SK-N-SH treated with all-trans-retinoic acid at 6 μM for 48 hours (cell line): ENCODE measurements around the gene KLK5.

Experiments used
- ATAC-seq: fragments of 200-7000 bp; cut with Tn5 transposase; 3 replicates; pipeline ENCODE4 v1.9.1; 2020; ENCODE audit warnings: mild to moderate bottlenecking, moderate library complexity
- ARNTL ChIP-seq: fragments of 450-650 bp; formaldehyde crosslinking; IDR thresholded peaks from 2 replicates; pipeline ENCODE4 v1.5.0; 2020; ENCODE audit warnings: low read depth, mild to moderate bottlenecking, moderate library complexity, borderline replicate concordance
- BACH2 ChIP-seq: fragments of 250-450 bp; sonication (Bioruptor Pico); IDR thresholded peaks from 2 replicates; pipeline ENCODE4 v1.9.0; 2021; ENCODE audit warnings: mild to moderate bottlenecking, borderline replicate concordance
- CSDC2 ChIP-seq: fragments of 250-450 bp; sonication (Bioruptor Pico); IDR thresholded peaks from 2 replicates; pipeline ENCODE4 v1.5.0; 2020; ENCODE audit warnings: mild to moderate bottlenecking, moderate library complexity
- ESRRG ChIP-seq: fragments of 250-450 bp; sonication (Bioruptor Pico); IDR thresholded peaks from 2 replicates; pipeline ENCODE4 v1.6.1; 2021; ENCODE audit warnings: mild to moderate bottlenecking
- GLIS3 ChIP-seq: fragments of 250-450 bp; sonication (Bioruptor Pico); IDR thresholded peaks from 2 replicates; pipeline ENCODE4 v1.5.0; 2020; ENCODE audit warnings: mild to moderate bottlenecking, moderate library complexity
- ISL1 ChIP-seq: fragments of 250-450 bp; sonication (Bioruptor Pico); IDR thresholded peaks from 2 replicates; pipeline ENCODE4 v2.1.2; 2022; ENCODE audit warnings: mild to moderate bottlenecking, moderate library complexity
- OSR1 ChIP-seq: fragments of 250-450 bp; sonication (Bioruptor Pico); IDR thresholded peaks from 2 replicates; pipeline ENCODE4 v1.8.0; 2022; ENCODE audit warnings: moderate library complexity, mild to moderate bottlenecking, inconsistent platforms
- PPARA ChIP-seq: fragments of 250-450 bp; sonication (Bioruptor Pico); IDR thresholded peaks from 2 replicates; pipeline ENCODE4 v1.5.0; 2020; ENCODE audit warnings: mild to moderate bottlenecking, borderline replicate concordance
- RARB ChIP-seq: fragments of 250-450 bp; sonication (Bioruptor Pico); IDR thresholded peaks from 2 replicates; pipeline ENCODE4 v1.8.0; 2021; ENCODE audit warnings: mild to moderate bottlenecking, moderate library complexity
- TCF4 ChIP-seq: fragments of 250-450 bp; sonication (Bioruptor Pico); IDR thresholded peaks from 2 replicates; pipeline ENCODE4 v1.8.0; 2021; ENCODE audit warnings: mild to moderate bottlenecking, moderate library complexity, borderline replicate concordance
- TOX ChIP-seq: fragments of 250-450 bp; sonication (Bioruptor Pico); IDR thresholded peaks from 2 replicates; pipeline ENCODE4 v1.8.0; 2021; ENCODE audit warnings: mild to moderate bottlenecking, moderate library complexity, borderline replicate concordance
- ZFP30 ChIP-seq: fragments of 450-650 bp; formaldehyde crosslinking; IDR thresholded peaks from 2 replicates; pipeline ENCODE4 v1.5.0; 2022; ENCODE audit warnings: mild to moderate bottlenecking, moderate library complexity
- ZNF565 ChIP-seq: fragments of 450-650 bp; formaldehyde crosslinking; conservative IDR thresholded peaks from 2 replicates; pipeline ENCODE4 v1.5.0; 2020; ENCODE audit warnings: low read depth, mild to moderate bottlenecking, moderate library complexity
- ZNF70 ChIP-seq: fragments of 450-650 bp; formaldehyde crosslinking; IDR thresholded peaks from 2 replicates; pipeline ENCODE4 v1.5.0; 2020; ENCODE audit warnings: mild to moderate bottlenecking, moderate library complexity
- ZNF8 ChIP-seq: fragments of 450-650 bp; formaldehyde crosslinking; IDR thresholded peaks from 2 replicates; pipeline ENCODE4 v1.5.0; 2020; ENCODE audit warnings: mild to moderate bottlenecking, moderate library complexity
- TF ChIP-seq, protein P1 (sequence below): fragments of 250-450 bp; sonication (Bioruptor Pico); IDR thresholded peaks from 2 replicates; pipeline ENCODE4 v1.5.0; 2020; ENCODE audit warnings: mild to moderate bottlenecking, moderate library complexity
- TF ChIP-seq, protein P2 (sequence below): fragments of 250-450 bp; sonication (Bioruptor Pico); IDR thresholded peaks from 2 replicates; pipeline ENCODE4 v1.5.1; 2021; ENCODE audit warnings: mild to moderate bottlenecking, moderate library complexity
- TF ChIP-seq, protein P3 (sequence below): fragments of 250-450 bp; sonication (Bioruptor Pico); IDR thresholded peaks from 2 replicates; pipeline ENCODE4 v1.5.1; 2020; ENCODE audit warnings: low read depth, mild to moderate bottlenecking, moderate library complexity
- TF ChIP-seq, protein P4 (sequence below): fragments of 250-450 bp; sonication (Bioruptor Pico); IDR thresholded peaks from 2 replicates; pipeline ENCODE4 v1.8.0; 2021; ENCODE audit warnings: low read depth, mild to moderate bottlenecking, moderate library complexity, borderline replicate concordance
- TF ChIP-seq, protein P5 (sequence below): fragments of 250-450 bp; sonication (Bioruptor Pico); IDR thresholded peaks from 2 replicates; pipeline ENCODE4 v1.8.0; 2020; ENCODE audit warnings: mild to moderate bottlenecking, moderate library complexity, borderline replicate concordance

Gene KLK5

DNA sequence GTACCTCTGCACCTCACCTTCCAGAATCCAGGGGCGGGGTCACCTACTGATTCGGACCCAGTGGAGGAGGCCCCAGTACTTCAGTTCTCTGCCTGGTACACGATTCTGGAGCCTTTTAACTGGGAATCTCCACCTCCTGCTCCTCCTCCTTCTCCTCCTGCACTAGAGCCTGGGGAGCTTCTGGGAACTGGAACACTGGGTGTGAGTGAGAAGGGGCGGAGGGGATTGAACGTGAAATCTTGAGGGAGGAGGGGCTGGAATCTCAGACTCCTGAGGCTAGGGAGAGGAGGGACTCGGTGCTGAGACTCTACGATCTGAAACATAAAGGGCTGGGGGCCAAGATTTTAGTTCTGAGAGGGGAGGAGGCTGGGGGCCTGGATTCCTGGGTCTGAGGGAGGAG lies 48.7 kb upstream of the KLK5 start, which contains the start of gene KLK8 (continued):
- TF ChIP-seq, protein P1, sequence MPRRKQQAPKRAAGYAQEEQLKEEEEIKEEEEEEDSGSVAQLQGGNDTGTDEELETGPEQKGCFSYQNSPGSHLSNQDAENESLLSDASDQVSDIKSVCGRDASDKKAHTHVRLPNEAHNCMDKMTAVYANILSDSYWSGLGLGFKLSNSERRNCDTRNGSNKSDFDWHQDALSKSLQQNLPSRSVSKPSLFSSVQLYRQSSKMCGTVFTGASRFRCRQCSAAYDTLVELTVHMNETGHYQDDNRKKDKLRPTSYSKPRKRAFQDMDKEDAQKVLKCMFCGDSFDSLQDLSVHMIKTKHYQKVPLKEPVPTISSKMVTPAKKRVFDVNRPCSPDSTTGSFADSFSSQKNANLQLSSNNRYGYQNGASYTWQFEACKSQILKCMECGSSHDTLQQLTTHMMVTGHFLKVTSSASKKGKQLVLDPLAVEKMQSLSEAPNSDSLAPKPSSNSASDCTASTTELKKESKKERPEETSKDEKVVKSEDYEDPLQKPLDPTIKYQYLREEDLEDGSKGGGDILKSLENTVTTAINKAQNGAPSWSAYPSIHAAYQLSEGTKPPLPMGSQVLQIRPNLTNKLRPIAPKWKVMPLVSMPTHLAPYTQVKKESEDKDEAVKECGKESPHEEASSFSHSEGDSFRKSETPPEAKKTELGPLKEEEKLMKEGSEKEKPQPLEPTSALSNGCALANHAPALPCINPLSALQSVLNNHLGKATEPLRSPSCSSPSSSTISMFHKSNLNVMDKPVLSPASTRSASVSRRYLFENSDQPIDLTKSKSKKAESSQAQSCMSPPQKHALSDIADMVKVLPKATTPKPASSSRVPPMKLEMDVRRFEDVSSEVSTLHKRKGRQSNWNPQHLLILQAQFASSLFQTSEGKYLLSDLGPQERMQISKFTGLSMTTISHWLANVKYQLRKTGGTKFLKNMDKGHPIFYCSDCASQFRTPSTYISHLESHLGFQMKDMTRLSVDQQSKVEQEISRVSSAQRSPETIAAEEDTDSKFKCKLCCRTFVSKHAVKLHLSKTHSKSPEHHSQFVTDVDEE (CRISPR knock-in tag) = no peak
- TF ChIP-seq ZFP30 (CRISPR knock-in tag) (no peak), OSR1 (CRISPR knock-in tag) (no peak)

DNA sequence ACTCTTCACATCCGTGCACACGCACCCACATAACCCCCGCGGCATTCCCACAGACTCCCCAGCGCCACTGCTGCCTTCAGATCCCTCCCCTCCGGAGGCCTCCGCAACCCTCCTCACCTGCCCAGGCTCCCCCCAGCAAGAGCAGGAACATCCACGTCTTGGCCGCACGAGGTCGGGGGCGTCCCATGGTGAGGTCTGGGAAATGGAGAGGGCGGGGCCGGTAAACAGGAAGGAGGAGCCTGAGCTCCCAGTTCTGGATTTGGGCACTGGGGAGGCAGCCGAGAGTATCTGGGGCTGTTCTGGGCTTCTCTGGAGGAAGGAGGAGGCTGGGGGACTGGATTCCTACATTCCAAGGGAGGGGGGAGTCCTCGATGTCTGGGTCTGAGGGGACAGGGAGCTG lies 48.1 kb upstream of the KLK5 start:
- no peak for ATAC-seq
- TF ChIP-seq ISL1 (CRISPR knock-in tag) (no peak), PPARA (no peak), TOX (CRISPR knock-in tag) (no peak), ZNF565 (no peak), OSR1 (CRISPR knock-in tag) (no peak), ZNF70 (CRISPR knock-in tag) (no peak)

DNA sequence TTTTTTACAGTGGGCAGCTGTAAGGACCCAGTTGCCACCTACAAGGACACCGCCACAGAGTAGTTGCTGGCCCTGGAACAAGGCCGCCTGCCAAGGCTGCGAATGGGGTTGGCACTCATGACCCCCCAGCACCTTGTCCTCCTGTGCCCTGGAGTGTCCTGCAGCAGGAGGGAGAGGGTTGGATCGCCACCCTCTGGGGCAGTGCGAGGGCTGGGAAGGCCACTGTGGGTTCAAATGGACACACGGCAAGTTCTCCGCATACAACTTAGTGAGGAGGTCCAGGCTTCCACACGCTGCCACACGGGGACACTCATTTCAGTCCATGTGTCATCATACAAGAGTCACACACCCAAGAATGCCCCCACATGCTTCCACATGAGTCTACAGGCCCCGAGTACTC lies 47.6 kb upstream of the KLK5 start:
- no peak for ATAC-seq
- TF ChIP-seq PPARA = no peak
- TF ChIP-seq ZNF70 (CRISPR knock-in tag) = no peak
- TF ChIP-seq ZNF8 (CRISPR knock-in tag) = no peak
- TF ChIP-seq, protein P2, sequence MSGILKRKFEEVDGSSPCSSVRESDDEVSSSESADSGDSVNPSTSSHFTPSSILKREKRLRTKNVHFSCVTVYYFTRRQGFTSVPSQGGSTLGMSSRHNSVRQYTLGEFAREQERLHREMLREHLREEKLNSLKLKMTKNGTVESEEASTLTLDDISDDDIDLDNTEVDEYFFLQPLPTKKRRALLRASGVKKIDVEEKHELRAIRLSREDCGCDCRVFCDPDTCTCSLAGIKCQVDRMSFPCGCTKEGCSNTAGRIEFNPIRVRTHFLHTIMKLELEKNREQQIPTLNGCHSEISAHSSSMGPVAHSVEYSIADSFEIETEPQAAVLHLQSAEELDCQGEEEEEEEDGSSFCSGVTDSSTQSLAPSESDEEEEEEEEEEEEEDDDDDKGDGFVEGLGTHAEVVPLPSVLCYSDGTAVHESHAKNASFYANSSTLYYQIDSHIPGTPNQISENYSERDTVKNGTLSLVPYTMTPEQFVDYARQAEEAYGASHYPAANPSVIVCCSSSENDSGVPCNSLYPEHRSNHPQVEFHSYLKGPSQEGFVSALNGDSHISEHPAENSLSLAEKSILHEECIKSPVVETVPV (CRISPR knock-in tag) = no peak
- TF ChIP-seq ARNTL = no peak
- TF ChIP-seq TCF4 (CRISPR knock-in tag) = no peak
- TF ChIP-seq TOX (CRISPR knock-in tag) = no peak
- TF ChIP-seq GLIS3 (CRISPR knock-in tag) = no peak

DNA sequence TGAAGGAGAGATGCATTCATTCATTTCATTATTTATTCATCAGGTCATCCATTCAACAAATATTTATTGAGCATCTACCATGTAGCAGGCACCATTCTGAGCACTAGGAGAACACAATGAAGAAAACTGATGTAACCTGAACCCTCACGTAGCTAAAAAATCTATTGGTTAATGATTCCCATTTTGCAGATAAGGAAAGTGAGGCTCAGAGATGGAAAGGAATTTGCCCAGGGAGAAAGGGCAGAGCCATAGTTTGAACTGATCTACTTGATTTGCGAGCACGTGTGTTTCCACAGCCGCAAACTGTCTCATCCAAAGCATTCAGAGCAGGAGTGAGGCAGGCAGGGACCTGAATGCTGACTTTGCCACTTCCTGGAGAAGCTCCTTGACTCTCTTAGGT lies 45.8 kb upstream of the KLK5 start:
- ATAC-seq = no peak

DNA sequence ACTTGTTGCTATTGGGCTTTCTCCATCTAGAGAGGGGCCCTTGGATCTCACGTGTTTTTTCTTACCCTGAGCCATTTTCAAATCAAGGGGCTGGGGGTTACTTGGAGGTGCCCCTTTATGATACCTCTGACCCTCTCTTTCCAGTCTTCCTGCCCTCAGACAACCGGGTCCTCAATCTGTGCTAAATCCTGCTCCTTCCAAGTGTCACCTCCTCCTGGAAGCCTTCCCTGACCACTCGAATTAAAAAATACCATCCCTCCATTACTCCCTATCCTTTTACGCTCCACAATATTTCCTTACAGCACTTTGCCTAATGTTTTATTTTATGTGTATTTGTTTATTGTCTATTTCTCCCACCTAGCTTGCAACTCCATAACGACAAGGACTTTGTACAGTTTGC lies 45.2 kb upstream of the KLK5 start:
- TF ChIP-seq BACH2 (CRISPR knock-in tag) (no peak), RARB (CRISPR knock-in tag) (no peak), CSDC2 (CRISPR knock-in tag) (no peak), ARNTL (no peak), GLIS3 (CRISPR knock-in tag) (no peak), ZNF8 (CRISPR knock-in tag) (no peak), ZNF565 (no peak), ESRRG (no peak), TCF4 (CRISPR knock-in tag) (no peak), PPARA (no peak), ZFP30 (CRISPR knock-in tag) (no peak)
- TF ChIP-seq, protein P2 (CRISPR knock-in tag) = no peak
- TF ChIP-seq, protein P3, sequence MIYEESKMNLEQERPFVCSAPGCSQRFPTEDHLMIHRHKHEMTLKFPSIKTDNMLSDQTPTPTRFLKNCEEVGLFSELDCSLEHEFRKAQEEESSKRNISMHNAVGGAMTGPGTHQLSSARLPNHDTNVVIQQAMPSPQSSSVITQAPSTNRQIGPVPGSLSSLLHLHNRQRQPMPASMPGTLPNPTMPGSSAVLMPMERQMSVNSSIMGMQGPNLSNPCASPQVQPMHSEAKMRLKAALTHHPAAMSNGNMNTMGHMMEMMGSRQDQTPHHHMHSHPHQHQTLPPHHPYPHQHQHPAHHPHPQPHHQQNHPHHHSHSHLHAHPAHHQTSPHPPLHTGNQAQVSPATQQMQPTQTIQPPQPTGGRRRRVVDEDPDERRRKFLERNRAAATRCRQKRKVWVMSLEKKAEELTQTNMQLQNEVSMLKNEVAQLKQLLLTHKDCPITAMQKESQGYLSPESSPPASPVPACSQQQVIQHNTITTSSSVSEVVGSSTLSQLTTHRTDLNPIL (CRISPR knock-in tag) = no peak
- TF ChIP-seq, protein P4, sequence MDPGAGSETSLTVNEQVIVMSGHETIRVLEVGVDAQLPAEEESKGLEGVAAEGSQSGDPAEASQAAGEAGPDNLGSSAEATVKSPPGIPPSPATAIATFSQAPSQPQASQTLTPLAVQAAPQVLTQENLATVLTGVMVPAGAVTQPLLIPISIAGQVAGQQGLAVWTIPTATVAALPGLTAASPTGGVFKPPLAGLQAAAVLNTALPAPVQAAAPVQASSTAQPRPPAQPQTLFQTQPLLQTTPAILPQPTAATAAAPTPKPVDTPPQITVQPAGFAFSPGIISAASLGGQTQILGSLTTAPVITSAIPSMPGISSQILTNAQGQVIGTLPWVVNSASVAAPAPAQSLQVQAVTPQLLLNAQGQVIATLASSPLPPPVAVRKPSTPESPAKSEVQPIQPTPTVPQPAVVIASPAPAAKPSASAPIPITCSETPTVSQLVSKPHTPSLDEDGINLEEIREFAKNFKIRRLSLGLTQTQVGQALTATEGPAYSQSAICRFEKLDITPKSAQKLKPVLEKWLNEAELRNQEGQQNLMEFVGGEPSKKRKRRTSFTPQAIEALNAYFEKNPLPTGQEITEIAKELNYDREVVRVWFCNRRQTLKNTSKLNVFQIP (CRISPR knock-in tag) = no peak
- TF ChIP-seq, protein P5, sequence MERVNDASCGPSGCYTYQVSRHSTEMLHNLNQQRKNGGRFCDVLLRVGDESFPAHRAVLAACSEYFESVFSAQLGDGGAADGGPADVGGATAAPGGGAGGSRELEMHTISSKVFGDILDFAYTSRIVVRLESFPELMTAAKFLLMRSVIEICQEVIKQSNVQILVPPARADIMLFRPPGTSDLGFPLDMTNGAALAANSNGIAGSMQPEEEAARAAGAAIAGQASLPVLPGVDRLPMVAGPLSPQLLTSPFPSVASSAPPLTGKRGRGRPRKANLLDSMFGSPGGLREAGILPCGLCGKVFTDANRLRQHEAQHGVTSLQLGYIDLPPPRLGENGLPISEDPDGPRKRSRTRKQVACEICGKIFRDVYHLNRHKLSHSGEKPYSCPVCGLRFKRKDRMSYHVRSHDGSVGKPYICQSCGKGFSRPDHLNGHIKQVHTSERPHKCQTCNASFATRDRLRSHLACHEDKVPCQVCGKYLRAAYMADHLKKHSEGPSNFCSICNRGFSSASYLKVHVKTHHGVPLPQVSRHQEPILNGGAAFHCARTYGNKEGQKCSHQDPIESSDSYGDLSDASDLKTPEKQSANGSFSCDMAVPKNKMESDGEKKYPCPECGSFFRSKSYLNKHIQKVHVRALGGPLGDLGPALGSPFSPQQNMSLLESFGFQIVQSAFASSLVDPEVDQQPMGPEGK (CRISPR knock-in tag) = no peak
- no peak for ATAC-seq

More for the DNA sequence above, 45.8 kb upstream of the KLK5 start:
- TF ChIP-seq, protein P2 (CRISPR knock-in tag) = no peak
- no peak for TF ChIP-seq TOX (CRISPR knock-in tag)
- no peak for TF ChIP-seq ARNTL
- no peak for TF ChIP-seq ZFP30 (CRISPR knock-in tag)
- TF ChIP-seq OSR1 (CRISPR knock-in tag) = no peak
- no peak for TF ChIP-seq ZNF8 (CRISPR knock-in tag)
- TF ChIP-seq BACH2 (CRISPR knock-in tag) = no peak
